ENCODE measurements around the gene TSEN34. TPM values are rescaled to one million over a fixed set of nuclear protein-coding genes. Genes with fewer than 3 reads are reported as not detected.

Gene TSEN34
- polyA plus RNA-seq, 1 of the 3 experiments (the other 2 are of a cell fraction), result 82.1 TPM

DNA sequence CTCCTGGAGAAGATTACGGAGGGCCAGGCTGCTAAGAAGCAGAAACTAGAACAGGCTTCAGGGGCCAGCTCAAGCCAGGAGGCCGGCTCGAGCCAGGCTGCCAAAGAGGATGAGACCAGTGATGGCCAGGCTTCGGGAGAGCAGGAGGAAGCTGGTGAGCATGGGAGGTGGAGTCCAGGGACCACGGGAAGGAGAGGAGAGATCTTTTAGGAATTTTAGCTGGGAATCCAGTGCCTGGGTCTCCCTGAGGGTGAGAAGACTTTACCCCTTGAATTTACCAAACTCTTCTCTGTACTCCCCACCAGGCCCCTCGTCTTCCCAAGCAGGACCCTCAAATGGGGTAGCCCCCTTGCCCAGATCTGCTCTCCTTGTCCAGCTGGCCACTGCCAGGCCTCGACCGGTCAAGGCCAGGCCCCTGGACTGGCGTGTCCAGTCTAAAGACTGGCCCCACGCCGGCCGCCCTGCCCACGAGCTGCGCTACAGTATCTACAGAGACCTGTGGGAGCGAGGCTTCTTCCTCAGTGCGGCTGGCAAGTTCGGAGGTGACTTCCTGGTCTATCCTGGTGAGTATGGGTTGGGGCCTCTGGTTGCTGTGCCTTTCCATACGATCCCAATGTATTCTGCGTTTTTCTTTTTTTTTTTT is 824 bp downstream of the TSEN34 start:
- Histone ChIP-seq H3K9me3 (no peaks in the 10 kb centered on the region), H3K4me2 (peak overlapping the region; percentile 100), H3K27me3 (ENCODE audit: insufficient read depth) (no peaks in the 10 kb centered on the region), H3K36me3 (replicated peaks in 1 of 2; ENCODE audit: control insufficient read depth in 1 of 2, insufficient read depth in 2 of 2, low read length in 1 of 2) (peaks cover 14 to 28% of the 10 kb centered on the region in 2 experiments), H3K9me2 (no peaks in the 10 kb centered on the region), H3K9ac (peak overlapping the region; percentile 78), H2AFZ (ENCODE audit: low read depth) (peak overlapping the region; percentile 96), H4K20me1 (ENCODE audit: insufficient read depth) (no peaks in the 10 kb centered on the region), H3K4me1 (ENCODE audit: control insufficient read depth in 1 of 2, insufficient read depth in 2 of 2, low read depth in 1 of 2, low read length in 1 of 2) (peaks cover 0 to 15% of the 10 kb centered on the region in 2 experiments; a peak in 1 of 4 replicates), H3K4me3 (ENCODE audit: low read depth in 2 of 2, low read length in 1 of 2) (peak overlapping the region; percentile 84 to 93), H3F3A (replicated peaks; ENCODE audit: insufficient read depth) (peaks cover 7% of the 10 kb centered on the region), H3K79me2 (ENCODE audit: insufficient read depth) (peaks cover 57% of the 10 kb centered on the region), H3K27ac (ENCODE audit: low read depth in 2 of 2, low read length in 1 of 2) (peak overlapping the region; percentile 96 to 97)
- ChIA-PET CTCF (interaction anchor here (1.2 to 1.5 kb wide), 2 partner anchors 13 to 22 kb away, joined by 3 to 6 read pairs; no protein-coding TSS in a partner anchor), POLR2A (interaction anchor here (0.6 to 4.1 kb wide), 3 partner anchors 9 to 76 kb away, joined by 3 to 50 read pairs (median 4); partner anchors contain the start of genes CNOT3, PRPF31, RPS9 and TFPT)
- 52% methylated on average over 13 of the region's 19 CpGs for WGBS (ENCODE audit: low lambda C conversion rate)
- DNase-seq, result no peak
- TF ChIP-seq CTCF (IDR thresholded peaks at IDR 0.05) (no peak), FOXJ3 (CRISPR knock-in tag; IDR thresholded peaks at IDR 0.05) (no peak), EZH2phosphoT487 (IDR thresholded peaks at IDR 0.05; ENCODE audit: borderline replicate concordance, low read depth) (no peak), YY1 (IDR thresholded peaks at IDR 0.05; ENCODE audit: low read depth) (no peak), MEF2A (IDR thresholded peaks at IDR 0.05; ENCODE audit: borderline replicate concordance, low read depth) (no peak), EP300 (IDR thresholded peaks at IDR 0.05; ENCODE audit: borderline replicate concordance in 1 of 2, low read depth in 1 of 2, low read length in 1 of 2) (no peak), GABPA (IDR thresholded peaks at IDR 0.05; ENCODE audit: low read depth) (no peak), RFX5 (IDR thresholded peaks at IDR 0.05; ENCODE audit: low read length) (no peak)
- TF ChIP-seq, protein P1, sequence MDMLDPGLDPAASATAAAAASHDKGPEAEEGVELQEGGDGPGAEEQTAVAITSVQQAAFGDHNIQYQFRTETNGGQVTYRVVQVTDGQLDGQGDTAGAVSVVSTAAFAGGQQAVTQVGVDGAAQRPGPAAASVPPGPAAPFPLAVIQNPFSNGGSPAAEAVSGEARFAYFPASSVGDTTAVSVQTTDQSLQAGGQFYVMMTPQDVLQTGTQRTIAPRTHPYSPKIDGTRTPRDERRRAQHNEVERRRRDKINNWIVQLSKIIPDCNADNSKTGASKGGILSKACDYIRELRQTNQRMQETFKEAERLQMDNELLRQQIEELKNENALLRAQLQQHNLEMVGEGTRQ (IDR thresholded peaks at IDR 0.05; ENCODE audit: borderline replicate concordance, low read depth, low read length), result no peak

- no peak overlapping the region for H3K4me3 ChIP-seq (ENCODE audit: low read depth in 2 of 2, low read length in 1 of 2)
- H4K20me1 ChIP-seq (ENCODE audit: insufficient read depth), result no peaks in the 10 kb centered on the region
- ChIA-PET POLR2A (no interaction called here), CTCF (no interaction called here)
- DNase-seq, result no peak
- 93% methylated on average over 11 of the region's 11 CpGs for WGBS (ENCODE audit: low lambda C conversion rate)
- H2AFZ ChIP-seq (ENCODE audit: low read depth), result no peak overlapping the region
- H3K27me3 ChIP-seq (ENCODE audit: insufficient read depth), result no peaks in the 10 kb centered on the region
- H3K27ac ChIP-seq (ENCODE audit: low read depth in 2 of 2, low read length in 1 of 2), result no peak overlapping the region
- no peak overlapping the region for H3K9ac ChIP-seq
- H3K79me2 ChIP-seq (ENCODE audit: insufficient read depth), result peaks cover 47% of the 10 kb centered on the region
- peaks cover 7% of the 10 kb centered on the region for H3F3A ChIP-seq (replicated peaks; ENCODE audit: insufficient read depth)
- H3K4me1 ChIP-seq (ENCODE audit: control insufficient read depth in 1 of 2, insufficient read depth in 2 of 2, low read depth in 1 of 2, low read length in 1 of 2), result peaks cover 0 to 14% of the 10 kb centered on the region in 2 experiments; a peak in 1 of 4 replicates
- H3K9me3 ChIP-seq, result no peaks in the 10 kb centered on the region
- H3K36me3 ChIP-seq (replicated peaks in 1 of 2; ENCODE audit: control insufficient read depth in 1 of 2, insufficient read depth in 2 of 2, low read length in 1 of 2), result peaks cover 9 to 22% of the 10 kb centered on the region in 2 experiments
- no peak overlapping the region; the same call in 1 of the 2 replicates for H3K4me2 ChIP-seq
- H3K9me2 ChIP-seq, result no peaks in the 10 kb centered on the region
- TF ChIP-seq GATA2 (CRISPR knock-in tag; IDR thresholded peaks at IDR 0.05) (no peak), SIN3A (IDR thresholded peaks at IDR 0.05; ENCODE audit: borderline replicate concordance, low read depth, low read length) (no peak), RCOR1 (IDR thresholded peaks at IDR 0.05; ENCODE audit: low read length) (no peak), YY1 (IDR thresholded peaks at IDR 0.05; ENCODE audit: low read depth) (no peak), TCF12 (IDR thresholded peaks at IDR 0.05) (no peak), TAF1 (IDR thresholded peaks at IDR 0.05; ENCODE audit: borderline replicate concordance, low read depth, low read length) (no peak), POLR2AphosphoS5 (IDR thresholded peaks at IDR 0.05; ENCODE audit: low read depth, low read length) (no peak), RXRA (IDR thresholded peaks at IDR 0.05; ENCODE audit: borderline replicate concordance, low read depth) (no peak), ZBTB33 (IDR thresholded peaks at IDR 0.05; ENCODE audit: borderline replicate concordance, low read depth) (no peak)
- TF ChIP-seq, protein P2, sequence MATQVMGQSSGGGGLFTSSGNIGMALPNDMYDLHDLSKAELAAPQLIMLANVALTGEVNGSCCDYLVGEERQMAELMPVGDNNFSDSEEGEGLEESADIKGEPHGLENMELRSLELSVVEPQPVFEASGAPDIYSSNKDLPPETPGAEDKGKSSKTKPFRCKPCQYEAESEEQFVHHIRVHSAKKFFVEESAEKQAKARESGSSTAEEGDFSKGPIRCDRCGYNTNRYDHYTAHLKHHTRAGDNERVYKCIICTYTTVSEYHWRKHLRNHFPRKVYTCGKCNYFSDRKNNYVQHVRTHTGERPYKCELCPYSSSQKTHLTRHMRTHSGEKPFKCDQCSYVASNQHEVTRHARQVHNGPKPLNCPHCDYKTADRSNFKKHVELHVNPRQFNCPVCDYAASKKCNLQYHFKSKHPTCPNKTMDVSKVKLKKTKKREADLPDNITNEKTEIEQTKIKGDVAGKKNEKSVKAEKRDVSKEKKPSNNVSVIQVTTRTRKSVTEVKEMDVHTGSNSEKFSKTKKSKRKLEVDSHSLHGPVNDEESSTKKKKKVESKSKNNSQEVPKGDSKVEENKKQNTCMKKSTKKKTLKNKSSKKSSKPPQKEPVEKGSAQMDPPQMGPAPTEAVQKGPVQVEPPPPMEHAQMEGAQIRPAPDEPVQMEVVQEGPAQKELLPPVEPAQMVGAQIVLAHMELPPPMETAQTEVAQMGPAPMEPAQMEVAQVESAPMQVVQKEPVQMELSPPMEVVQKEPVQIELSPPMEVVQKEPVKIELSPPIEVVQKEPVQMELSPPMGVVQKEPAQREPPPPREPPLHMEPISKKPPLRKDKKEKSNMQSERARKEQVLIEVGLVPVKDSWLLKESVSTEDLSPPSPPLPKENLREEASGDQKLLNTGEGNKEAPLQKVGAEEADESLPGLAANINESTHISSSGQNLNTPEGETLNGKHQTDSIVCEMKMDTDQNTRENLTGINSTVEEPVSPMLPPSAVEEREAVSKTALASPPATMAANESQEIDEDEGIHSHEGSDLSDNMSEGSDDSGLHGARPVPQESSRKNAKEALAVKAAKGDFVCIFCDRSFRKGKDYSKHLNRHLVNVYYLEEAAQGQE (IDR thresholded peaks at IDR 0.05; ENCODE audit: low read depth, low read length), result no peak
These were observed 1.9 kb downstream of the TSEN34 start for GRCh38 chr19:54193011-54193410.
